ENCODE data around the gene GTF2A1.

GTF2A1 gene

DNA sequence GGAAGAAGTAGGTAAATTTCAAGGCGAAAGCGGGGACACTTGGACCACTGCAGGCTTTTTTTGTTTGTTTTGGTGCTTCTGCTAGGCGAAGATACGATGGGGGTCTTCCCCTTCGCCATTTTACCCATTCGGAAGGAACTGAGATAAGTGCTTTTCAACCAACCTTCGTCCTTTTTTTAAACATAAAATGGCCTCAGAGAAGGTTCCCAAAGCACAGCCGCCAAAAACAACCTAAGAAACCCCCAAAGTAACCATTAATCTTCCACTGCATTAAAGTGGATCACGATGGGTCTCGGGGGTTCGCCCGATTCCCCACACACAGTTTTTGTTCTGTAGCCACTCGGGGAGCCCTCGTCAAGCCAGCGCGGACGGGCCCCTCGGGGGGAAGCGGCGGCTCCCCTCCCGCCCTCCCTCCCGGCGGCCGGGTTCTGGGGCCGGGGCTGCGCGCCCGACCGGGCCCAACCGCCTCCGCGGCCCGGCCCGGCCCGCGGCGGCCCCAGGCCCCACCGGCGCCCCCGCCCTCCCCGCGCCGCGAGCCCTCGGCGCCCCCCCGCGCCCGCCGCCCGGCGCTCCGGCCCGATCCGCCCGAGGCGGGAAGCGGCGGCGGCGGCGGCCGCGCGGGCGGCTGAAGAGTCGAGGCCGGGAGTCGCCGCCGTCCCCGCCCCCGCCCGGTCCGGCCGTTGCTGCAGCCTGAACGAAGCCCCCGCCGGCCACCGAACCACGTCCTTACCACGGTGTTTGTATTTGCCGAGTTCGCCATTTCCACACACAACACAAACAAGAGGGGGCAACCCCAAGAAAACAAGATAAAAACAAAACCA, 790 bp downstream of the GTF2A1 start:
- no peak for FAIRE-seq
- DNase-seq (ENCODE audit: insufficient read length, low spot score), result no peak
- TF ChIP-seq POLR2A (IDR thresholded peaks at IDR 0.05; ENCODE audit: low read depth, low read length), result no peak

DNA sequence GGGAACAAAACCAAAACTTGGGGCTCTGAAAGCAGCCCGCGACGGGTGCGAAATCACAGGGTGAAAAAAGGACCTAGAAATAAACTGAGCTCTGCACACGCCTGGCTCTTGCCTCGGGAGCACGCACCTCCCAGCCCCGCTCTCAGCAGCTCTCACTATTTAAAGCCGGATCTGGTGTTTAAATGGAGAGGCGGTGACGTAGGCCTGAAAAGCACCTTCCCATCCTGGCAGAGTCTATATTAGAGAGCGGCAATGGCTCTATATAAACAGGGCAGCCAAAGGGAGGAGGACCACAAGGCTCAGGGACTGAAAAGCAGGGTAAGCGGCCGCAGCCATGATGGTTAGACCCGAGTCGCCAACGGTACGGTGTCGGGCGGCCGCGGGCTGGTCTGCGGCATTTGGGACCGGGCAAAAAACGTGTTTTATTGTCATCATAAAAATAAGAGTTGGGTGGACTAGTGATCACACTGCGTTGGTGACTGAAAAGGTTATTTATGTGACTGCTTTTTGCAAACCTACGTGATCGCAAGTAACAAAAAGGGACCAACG, 1.5 kb downstream of the GTF2A1 start:
- DNase-seq (ENCODE audit: insufficient read length, low spot score) (peak; percentile 55), FAIRE-seq (peak; percentile 73)
- peak; percentile 86 for TF ChIP-seq POLR2A (IDR thresholded peaks at IDR 0.05; ENCODE audit: low read depth, low read length)

DNA sequence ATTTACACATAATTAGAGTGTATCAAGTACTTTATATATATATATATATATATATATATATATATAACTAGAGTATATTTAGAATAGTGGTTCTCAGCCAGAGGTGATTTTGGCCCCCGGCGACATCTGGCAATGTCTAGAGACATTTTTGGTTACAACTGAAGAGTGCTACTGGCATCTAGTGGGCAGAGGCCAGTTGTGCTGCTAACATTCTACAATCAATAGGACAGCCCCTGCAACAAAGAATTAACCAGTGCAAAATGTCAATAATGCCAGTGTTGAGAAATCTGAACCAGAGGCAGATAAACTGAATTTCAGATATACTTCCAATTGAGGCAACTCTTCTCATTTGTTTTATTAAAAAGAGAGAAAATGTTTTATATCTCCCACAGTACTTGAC, 8.9 kb downstream of the GTF2A1 start:
- TF ChIP-seq POLR2A (IDR thresholded peaks at IDR 0.05; ENCODE audit: low read depth, low read length), result no peak
- DNase-seq (ENCODE audit: insufficient read length, low spot score) (no peak), FAIRE-seq (no peak)

DNA sequence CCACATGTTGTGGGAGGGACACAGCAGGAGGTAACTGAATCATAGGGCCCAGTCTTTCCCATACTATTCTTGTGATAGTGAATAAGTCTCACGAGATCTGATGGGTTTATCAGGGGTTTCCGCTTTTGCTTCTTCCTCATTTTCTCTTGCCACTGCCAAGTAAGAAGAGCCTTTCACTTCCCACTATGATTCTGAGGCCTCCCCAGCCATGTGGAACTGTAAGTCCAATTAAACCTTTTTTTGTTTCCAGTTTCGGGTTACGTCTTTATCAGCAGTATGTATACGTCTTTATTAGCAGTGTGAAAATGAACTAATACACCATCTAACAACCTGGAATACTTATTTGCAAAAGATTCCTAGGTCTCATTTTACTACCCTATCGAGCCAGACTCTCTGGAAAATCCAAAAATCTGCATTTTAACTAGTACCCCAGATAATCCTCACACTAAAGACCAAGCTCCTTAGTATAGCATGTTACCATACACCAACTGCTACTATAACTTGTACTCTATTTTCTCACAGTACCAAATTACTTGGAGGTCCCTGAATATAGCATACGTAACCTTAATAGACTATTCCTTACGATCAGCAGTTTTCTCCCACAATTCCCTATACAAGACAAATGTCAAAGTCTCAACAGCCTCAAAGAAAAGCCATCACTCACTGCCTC, 11.5 kb downstream of the GTF2A1 start:
- FAIRE-seq (no peak), DNase-seq (ENCODE audit: insufficient read length, low spot score) (no peak)
- no peak for TF ChIP-seq POLR2A (IDR thresholded peaks at IDR 0.05; ENCODE audit: low read depth, low read length)

DNA sequence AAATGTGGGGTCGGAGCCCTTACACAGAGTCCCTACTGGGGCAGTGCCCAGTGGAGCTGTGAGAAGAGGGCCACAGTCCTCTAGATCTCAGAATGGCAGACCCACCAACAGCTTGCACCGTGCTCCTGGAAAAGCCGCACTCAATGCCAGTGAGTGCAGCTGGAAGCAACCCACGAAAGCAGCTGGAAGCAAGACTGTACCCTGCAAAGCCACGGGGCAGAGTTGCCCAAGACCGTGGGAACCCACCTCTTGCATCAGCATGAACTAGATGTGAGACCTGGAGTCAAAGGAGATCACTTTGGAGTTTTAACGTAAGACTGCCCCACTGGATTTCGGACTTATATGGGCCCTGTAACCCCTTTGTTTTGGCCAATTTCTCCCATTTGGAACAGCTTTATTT, 12.3 kb downstream of the GTF2A1 start:
- DNase-seq (ENCODE audit: insufficient read length, low spot score) (no peak), FAIRE-seq (no peak)
- no peak for TF ChIP-seq POLR2A (IDR thresholded peaks at IDR 0.05; ENCODE audit: low read depth, low read length)

DNA sequence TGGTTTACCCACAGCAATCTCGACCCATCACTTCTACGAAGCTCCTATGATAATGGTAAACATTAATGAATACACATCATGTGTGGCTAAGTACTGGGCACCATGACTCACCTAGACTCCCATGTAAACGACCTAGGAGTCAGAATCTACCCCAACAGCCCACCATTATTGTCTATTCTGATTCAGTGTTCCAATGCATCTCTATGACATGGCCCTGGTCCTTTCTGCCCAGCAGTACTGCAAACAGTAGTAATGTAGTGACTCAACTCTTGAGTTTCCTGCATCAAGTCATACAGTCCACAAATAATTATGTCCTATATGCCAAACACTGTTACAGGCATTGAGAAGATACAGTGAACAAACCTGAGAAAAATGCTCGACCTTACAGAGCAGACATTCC, 14.6 kb downstream of the GTF2A1 start:
- no peak for FAIRE-seq
- TF ChIP-seq POLR2A (IDR thresholded peaks at IDR 0.05; ENCODE audit: low read depth, low read length), result no peak

DNA sequence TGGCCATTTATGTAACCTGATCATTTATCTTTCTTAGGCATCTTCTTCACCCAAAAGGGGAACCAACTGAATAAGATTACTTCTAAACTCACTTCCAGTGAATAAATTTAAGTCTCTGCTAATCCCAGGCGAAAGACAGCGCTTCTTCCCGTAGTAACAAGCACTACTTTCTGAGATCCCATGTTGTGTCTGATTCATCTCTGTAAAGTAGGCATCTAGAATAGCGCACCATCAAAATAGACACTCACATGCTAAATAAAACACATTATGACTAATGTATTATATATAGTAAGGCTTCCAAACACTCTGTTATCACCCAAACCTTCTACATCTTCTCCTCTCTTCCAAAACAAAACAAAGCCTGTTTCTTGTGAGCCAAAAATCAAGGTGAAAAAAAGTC, 15.1 kb downstream of the GTF2A1 start:
- no peak for DNase-seq (ENCODE audit: insufficient read length, low spot score)
- no peak for FAIRE-seq
- no peak for TF ChIP-seq POLR2A (IDR thresholded peaks at IDR 0.05; ENCODE audit: low read depth, low read length)

More for the DNA sequence above, 14.6 kb downstream of the GTF2A1 start:
- no peak for DNase-seq (ENCODE audit: insufficient read length, low spot score)

DNA sequence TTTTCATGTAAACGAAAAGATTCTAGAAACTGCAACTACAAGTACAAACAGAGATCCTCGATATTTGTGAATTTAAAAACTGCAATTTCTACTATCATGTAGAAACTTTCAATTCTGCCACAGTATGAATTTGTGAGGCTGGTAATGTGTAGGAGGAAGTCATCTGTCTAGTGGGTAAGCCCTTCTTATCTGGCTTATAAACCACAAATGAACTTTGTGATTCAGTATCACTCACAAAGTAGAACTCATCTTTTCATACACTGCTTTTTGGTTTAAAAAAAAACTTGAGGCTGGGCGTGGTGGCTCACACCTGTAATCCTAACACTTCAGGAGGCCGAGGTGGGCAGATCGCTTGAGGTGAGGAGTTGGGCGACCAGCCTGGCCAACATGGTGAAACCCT, 20.7 kb downstream of the GTF2A1 start:
- FAIRE-seq (no peak), DNase-seq (ENCODE audit: insufficient read length, low spot score) (no peak)
- no peak for TF ChIP-seq POLR2A (IDR thresholded peaks at IDR 0.05; ENCODE audit: low read depth, low read length)

DNA sequence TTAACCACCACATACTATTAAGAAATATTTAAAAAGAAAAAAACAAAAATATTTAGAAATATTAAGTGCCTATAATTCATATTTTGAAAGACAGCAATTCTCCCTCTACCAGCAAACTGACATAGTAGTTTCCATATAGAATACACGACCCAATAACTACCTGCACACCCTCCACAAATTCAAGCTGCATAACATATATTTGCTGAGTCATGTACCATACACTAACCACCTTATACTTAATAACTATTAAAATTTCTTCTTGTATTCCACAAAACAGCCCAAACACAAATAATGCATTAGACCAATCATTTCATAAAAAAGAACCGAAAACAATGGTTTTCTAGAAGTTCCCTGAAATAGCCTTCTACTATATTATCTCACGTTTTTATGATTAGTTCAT, 21.7 kb downstream of the GTF2A1 start:
- TF ChIP-seq POLR2A (IDR thresholded peaks at IDR 0.05; ENCODE audit: low read depth, low read length), result no peak
- no peak for DNase-seq (ENCODE audit: insufficient read length, low spot score)
- no peak for FAIRE-seq

DNA sequence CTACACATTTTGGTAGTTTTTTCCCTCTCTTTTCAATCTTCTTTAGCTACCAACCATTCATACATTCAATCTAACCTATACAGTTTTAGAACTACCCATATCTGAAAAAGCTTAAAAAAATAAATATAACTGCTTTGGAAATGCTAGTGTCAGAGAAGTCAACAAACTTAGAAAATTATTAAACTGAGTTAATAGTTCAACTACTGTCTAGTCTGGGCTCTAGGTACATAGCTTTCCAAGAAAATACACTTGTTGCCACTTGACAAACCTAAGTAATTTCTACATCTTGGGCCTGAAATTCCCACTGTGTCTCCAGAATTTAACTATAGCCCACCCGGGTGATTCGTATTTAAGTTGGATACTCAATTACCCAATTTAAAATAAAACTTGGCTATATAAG, 22.1 kb downstream of the GTF2A1 start:
- TF ChIP-seq POLR2A (IDR thresholded peaks at IDR 0.05; ENCODE audit: low read depth, low read length), result no peak
- DNase-seq (ENCODE audit: insufficient read length, low spot score), result no peak
- no peak for FAIRE-seq

DNA sequence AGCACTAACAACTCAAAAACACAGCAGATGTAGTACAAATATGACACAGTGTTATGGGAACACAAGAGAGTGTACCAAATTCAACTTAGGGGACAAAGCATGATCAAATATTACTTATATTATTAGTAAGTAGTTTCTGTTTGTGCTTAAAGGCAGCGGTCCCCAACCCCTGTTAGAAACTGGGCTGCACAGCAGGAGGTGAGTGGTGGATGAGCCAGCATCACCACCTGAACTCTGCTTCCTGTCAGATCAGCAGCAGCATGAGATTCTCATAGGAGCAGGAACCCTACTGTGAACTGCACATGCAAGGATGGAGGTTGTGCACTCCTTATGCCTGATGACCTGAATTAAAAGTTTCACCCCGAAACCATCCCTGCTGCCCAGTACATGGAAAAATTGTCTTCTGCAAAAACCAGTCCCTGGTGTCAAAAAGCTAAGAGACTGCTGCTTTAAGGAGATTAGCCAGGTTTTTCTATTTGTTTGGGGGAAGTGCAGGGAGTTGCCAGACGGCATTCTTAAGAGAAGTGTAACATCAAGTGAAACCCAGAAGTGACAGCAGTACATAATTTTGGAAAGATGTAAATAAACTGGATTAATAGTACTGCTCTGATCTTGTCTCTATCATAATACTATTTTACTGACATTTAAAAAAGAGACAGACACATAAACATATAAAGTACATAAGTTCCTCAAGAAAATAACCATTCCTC, 26.7 kb downstream of the GTF2A1 start:
- DNase-seq (ENCODE audit: insufficient read length, low spot score), result no peak
- no peak for TF ChIP-seq POLR2A (IDR thresholded peaks at IDR 0.05; ENCODE audit: low read depth, low read length)
- no peak for FAIRE-seq

DNA sequence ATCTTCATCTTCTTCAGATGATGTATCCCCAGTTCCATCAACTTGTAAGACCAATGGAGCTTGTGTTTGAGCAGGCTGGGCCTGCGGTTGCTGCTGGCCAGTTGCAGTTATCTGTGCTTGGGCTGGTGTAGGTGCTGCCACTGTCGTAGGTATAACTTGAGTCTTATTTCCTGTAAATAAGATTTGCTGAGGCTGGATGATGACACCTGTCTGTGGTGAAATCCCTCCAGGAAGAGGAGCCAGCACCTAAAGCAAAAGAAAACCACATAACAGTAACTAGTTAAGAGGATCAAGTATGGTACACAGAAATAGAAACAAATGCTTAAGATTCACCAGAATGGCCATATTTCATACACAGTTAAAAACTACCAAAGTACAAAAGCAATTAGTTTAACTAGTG, 28.2 kb downstream of the GTF2A1 start:
- FAIRE-seq (no peak), DNase-seq (ENCODE audit: insufficient read length, low spot score) (no peak)

DNA sequence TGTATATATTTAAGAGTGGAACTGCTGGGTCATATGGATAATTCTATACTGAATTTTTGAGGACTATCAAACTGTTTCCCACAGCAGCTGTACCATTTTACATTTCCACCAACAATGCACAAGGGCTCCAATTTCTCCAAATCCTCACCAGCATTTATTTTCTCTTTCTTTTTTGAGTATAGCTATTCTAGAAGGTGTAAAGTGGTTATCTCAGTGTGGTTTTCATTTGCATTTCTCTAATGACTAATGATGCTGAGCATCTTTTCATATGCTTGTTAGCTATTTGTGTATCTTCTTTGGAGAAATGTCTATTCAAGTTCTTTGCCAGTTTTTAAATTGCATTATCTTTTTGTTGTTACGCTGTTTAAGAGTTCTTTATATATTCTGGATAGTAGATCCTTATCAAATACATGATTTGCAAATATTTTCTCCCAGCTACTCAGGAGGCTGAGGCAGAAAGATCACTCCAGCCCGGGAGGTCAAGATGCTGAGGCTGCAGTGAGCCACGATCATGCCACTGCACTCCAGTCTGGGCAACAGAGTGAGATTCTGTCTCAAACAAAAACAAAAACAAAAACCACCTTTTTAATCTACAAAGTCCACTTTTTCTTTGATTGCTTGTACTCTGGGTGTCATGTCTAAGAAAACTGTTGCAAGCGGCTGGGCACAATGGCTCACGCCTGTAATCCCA, 32.8 kb downstream of the GTF2A1 start:
- DNase-seq (ENCODE audit: insufficient read length, low spot score), result no peak
- no peak for FAIRE-seq
- no peak for TF ChIP-seq POLR2A (IDR thresholded peaks at IDR 0.05; ENCODE audit: low read depth, low read length)

More for the DNA sequence above, 28.2 kb downstream of the GTF2A1 start:
- no peak for TF ChIP-seq POLR2A (IDR thresholded peaks at IDR 0.05; ENCODE audit: low read depth, low read length)

DNA sequence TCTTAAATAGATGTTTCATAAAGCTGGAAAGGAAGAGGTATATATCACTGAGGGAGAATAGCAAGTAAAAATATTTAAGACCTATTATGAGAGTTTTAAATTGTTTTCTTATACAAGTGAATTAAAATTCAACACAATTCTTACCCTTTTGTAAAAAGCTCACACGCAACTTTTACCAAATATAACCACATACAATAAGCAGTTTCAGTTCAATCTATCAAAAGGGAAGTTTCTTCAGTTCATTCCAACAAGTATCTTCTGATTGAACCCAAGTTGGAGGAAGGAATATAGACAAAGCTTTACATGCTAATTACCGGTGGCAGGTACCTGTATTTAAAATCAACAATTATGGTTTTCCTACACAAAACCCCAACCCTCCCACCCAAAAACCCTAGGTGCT, 41.1 kb downstream of the GTF2A1 start:
- no peak for FAIRE-seq
- no peak for TF ChIP-seq POLR2A (IDR thresholded peaks at IDR 0.05; ENCODE audit: low read depth, low read length)
- no peak for DNase-seq (ENCODE audit: insufficient read length, low spot score)
